Stimulated activated naive CD8-positive, alpha-beta T cell treated with anti-CD3 and anti-CD28 coated beads, Interleukin-15, amount 100 ng/mL, for 72 hours (primary cell): ENCODE measurements around the gene KIAA0825.

ENCODE experiments used
- ATAC-seq: fragments of 150-1000 bp; cut with Tn5 transposase; 2 replicates; pipeline ENCODE4 v1.10.0; 2021; ENCODE audit warnings: mild to moderate bottlenecking, moderate library complexity
- DNase-seq, 2 donors: peaks; one replicate each; pipeline ENCODE4 v3.0.0; 2021 to 2022
- H3K27ac Mint-ChIP-seq, 2 donors: one replicate each; pipeline ENCODE4 v1.8.0; 2022; ENCODE audit warnings: mild to moderate bottlenecking in 2 of 2, mixed read lengths in 2 of 2, moderate library complexity in 2 of 2
- H3K27me3 Mint-ChIP-seq: one replicate; pipeline ENCODE4 v1.8.0; 2022; ENCODE audit warnings: mixed read lengths
- H3K4me1 Mint-ChIP-seq: one replicate; pipeline ENCODE4 v1.8.0; 2022; ENCODE audit warnings: mild to moderate bottlenecking, mixed read lengths
- H3K4me3 Mint-ChIP-seq, 2 donors: one replicate each; pipeline ENCODE4 v1.8.0; 2022; ENCODE audit warnings: mild to moderate bottlenecking in 2 of 2, mixed read lengths in 2 of 2, moderate library complexity in 1 of 2
- H3K9me3 Mint-ChIP-seq, 2 donors: one replicate each; pipeline ENCODE4 v1.8.0; 2022; ENCODE audit warnings: mixed read lengths in 2 of 2

The KIAA0825 gene

GRCh38 chr5:94499806-94500205 lies 118.6 kb downstream of the KIAA0825 start:
- no peak for ATAC-seq
- Mint-ChIP-seq H3K4me3 (no peak overlapping the region), H3K27me3 (no peaks in the 10 kb centered on the region), H3K27ac (no peak overlapping the region), H3K9me3 (no peaks in the 10 kb centered on the region), H3K4me1 (no peaks in the 10 kb centered on the region)
- no peak for DNase-seq

GRCh38 chr5:94498199-94498598 lies 120.2 kb downstream of the KIAA0825 start:
- Mint-ChIP-seq H3K9me3 (no peaks in the 10 kb centered on the region), H3K4me3 (no peak overlapping the region), H3K4me1 (no peaks in the 10 kb centered on the region), H3K27me3 (no peaks in the 10 kb centered on the region), H3K27ac (no peak overlapping the region)
- ATAC-seq (no peak), DNase-seq (no peak)

GRCh38 chr5:94485067-94485466 lies 133.3 kb downstream of the KIAA0825 start:
- ATAC-seq (no peak), DNase-seq (no peak)
- H3K27me3 Mint-ChIP-seq, result no peaks in the 10 kb centered on the region
- no peaks in the 10 kb centered on the region for H3K4me1 Mint-ChIP-seq
- no peaks in the 10 kb centered on the region for H3K9me3 Mint-ChIP-seq
- H3K4me3 Mint-ChIP-seq, result no peak overlapping the region
- H3K27ac Mint-ChIP-seq, result no peak overlapping the region

GRCh38 chr5:94481059-94481458 lies 137.3 kb downstream of the KIAA0825 start:
- no peaks in the 10 kb centered on the region for H3K27me3 Mint-ChIP-seq
- H3K4me1 Mint-ChIP-seq, result no peaks in the 10 kb centered on the region
- H3K4me3 Mint-ChIP-seq, result no peak overlapping the region
- H3K27ac Mint-ChIP-seq, result no peak overlapping the region
- ATAC-seq, result no peak
- H3K9me3 Mint-ChIP-seq, result no peaks in the 10 kb centered on the region
- DNase-seq, result no peak

GRCh38 chr5:94480486-94480885 lies 137.9 kb downstream of the KIAA0825 start:
- Mint-ChIP-seq H3K27me3 (no peaks in the 10 kb centered on the region), H3K4me1 (no peaks in the 10 kb centered on the region), H3K9me3 (no peaks in the 10 kb centered on the region), H3K4me3 (no peak overlapping the region), H3K27ac (no peak overlapping the region)
- ATAC-seq (no peak), DNase-seq (no peak)

- no peak for ATAC-seq
- H3K4me1 Mint-ChIP-seq, result no peaks in the 10 kb centered on the region
- H3K27me3 Mint-ChIP-seq, result no peaks in the 10 kb centered on the region
- H3K4me3 Mint-ChIP-seq, result no peak overlapping the region
- no peak overlapping the region for H3K27ac Mint-ChIP-seq
- H3K9me3 Mint-ChIP-seq, result no peaks in the 10 kb centered on the region
- DNase-seq, result no peak
Measured at GRCh38 chr5:94473936-94474335, 144.5 kb downstream of the KIAA0825 start.

- no peak for ATAC-seq
- Mint-ChIP-seq H3K4me1 (no peaks in the 10 kb centered on the region), H3K27ac (no peak overlapping the region), H3K9me3 (no peaks in the 10 kb centered on the region), H3K27me3 (no peaks in the 10 kb centered on the region), H3K4me3 (no peak overlapping the region)
- DNase-seq, result no peak
Measured at GRCh38 chr5:94471521-94471920, 146.9 kb downstream of the KIAA0825 start.

- Mint-ChIP-seq H3K9me3 (no peaks in the 10 kb centered on the region), H3K4me3 (no peak overlapping the region), H3K4me1 (no peaks in the 10 kb centered on the region), H3K27ac (no peak overlapping the region), H3K27me3 (no peaks in the 10 kb centered on the region)
- ATAC-seq (no peak), DNase-seq (no peak)
Measured at GRCh38 chr5:94470802-94471201, 147.6 kb downstream of the KIAA0825 start.

- ATAC-seq, result no peak
- no peak overlapping the region for H3K27ac Mint-ChIP-seq
- H3K4me3 Mint-ChIP-seq, result no peak overlapping the region
- H3K4me1 Mint-ChIP-seq, result no peaks in the 10 kb centered on the region
- no peak for DNase-seq
- no peaks in the 10 kb centered on the region for H3K9me3 Mint-ChIP-seq
- no peaks in the 10 kb centered on the region for H3K27me3 Mint-ChIP-seq
Measured at GRCh38 chr5:94469894-94470329, 148.5 kb downstream of the KIAA0825 start.

GRCh38 chr5:94467954-94468930 lies 150.2 kb downstream of the KIAA0825 start:
- ATAC-seq (no peak), DNase-seq (no peak)
- no peaks in the 10 kb centered on the region for H3K9me3 Mint-ChIP-seq
- peak overlapping the region in 1 of 2 donors; percentile 12 for H3K27ac Mint-ChIP-seq
- H3K4me1 Mint-ChIP-seq, result no peaks in the 10 kb centered on the region
- H3K27me3 Mint-ChIP-seq, result no peaks in the 10 kb centered on the region
- no peak overlapping the region for H3K4me3 Mint-ChIP-seq

- H3K4me3 Mint-ChIP-seq, result no peak overlapping the region
- no peak for DNase-seq
- H3K4me1 Mint-ChIP-seq, result no peaks in the 10 kb centered on the region
- no peak for ATAC-seq
- no peaks in the 10 kb centered on the region for H3K9me3 Mint-ChIP-seq
- no peaks in the 10 kb centered on the region for H3K27me3 Mint-ChIP-seq
- peak overlapping the region in 1 of 2 donors; percentile 12 for H3K27ac Mint-ChIP-seq
Measured at GRCh38 chr5:94467346-94467953, 151.0 kb downstream of the KIAA0825 start.

GRCh38 chr5:94463739-94464138 lies 154.7 kb downstream of the KIAA0825 start:
- H3K4me1 Mint-ChIP-seq, result no peaks in the 10 kb centered on the region
- DNase-seq, result no peak
- H3K9me3 Mint-ChIP-seq, result no peaks in the 10 kb centered on the region
- H3K27me3 Mint-ChIP-seq, result no peaks in the 10 kb centered on the region
- no peak overlapping the region for H3K27ac Mint-ChIP-seq
- no peak for ATAC-seq
- H3K4me3 Mint-ChIP-seq, result no peak overlapping the region

- Mint-ChIP-seq H3K4me3 (no peak overlapping the region), H3K4me1 (no peaks in the 10 kb centered on the region), H3K27ac (no peak overlapping the region), H3K27me3 (no peaks in the 10 kb centered on the region), H3K9me3 (no peaks in the 10 kb centered on the region)
- no peak for DNase-seq
- ATAC-seq, result no peak
Measured at GRCh38 chr5:94461131-94461530, 157.3 kb downstream of the KIAA0825 start.

- H3K4me1 Mint-ChIP-seq, result no peaks in the 10 kb centered on the region
- no peak for ATAC-seq
- H3K27me3 Mint-ChIP-seq, result no peaks in the 10 kb centered on the region
- H3K4me3 Mint-ChIP-seq, result no peak overlapping the region
- no peak overlapping the region for H3K27ac Mint-ChIP-seq
- H3K9me3 Mint-ChIP-seq, result no peaks in the 10 kb centered on the region
- DNase-seq, result no peak
Measured at GRCh38 chr5:94459915-94460314, 158.5 kb downstream of the KIAA0825 start.

- DNase-seq (no peak), ATAC-seq (no peak)
- Mint-ChIP-seq H3K27ac (no peak overlapping the region), H3K27me3 (no peaks in the 10 kb centered on the region), H3K9me3 (no peaks in the 10 kb centered on the region), H3K4me1 (no peaks in the 10 kb centered on the region), H3K4me3 (no peak overlapping the region)
Measured at GRCh38 chr5:94457788-94458187, 160.6 kb downstream of the KIAA0825 start.

GRCh38 chr5:94445726-94446125 lies 172.7 kb downstream of the KIAA0825 start:
- Mint-ChIP-seq H3K4me1 (no peaks in the 10 kb centered on the region), H3K27me3 (no peaks in the 10 kb centered on the region), H3K27ac (no peak overlapping the region), H3K4me3 (no peak overlapping the region), H3K9me3 (no peaks in the 10 kb centered on the region)
- DNase-seq, result no peak
- ATAC-seq, result no peak
